Gastrocnemius medialis (tissue), 4 donors: ENCODE data around the gene HIVEP3.
A peak's percentile ranks its signal among the peaks of the same experiment; 100 is the strongest.

ENCODE experiments used
- CTCF ChIP-seq, 5 experiments: fragments of 450-650 bp in 3 of 5; fragments of 200-600 bp in 2 of 5; sonication (generic) in 2 of 5; IDR thresholded peaks in 4 of 5; conservative IDR thresholded peaks in 1 of 5; 1 replicate in 4 of 5; 2 replicates in 1 of 5; pipeline ENCODE4 v1.5.1; 2016 to 2019; ENCODE audit warnings: antibody characterized with exemption in 5 of 5, mild to moderate bottlenecking in 3 of 5, moderate library complexity in 3 of 5
- POLR2A ChIP-seq, 2 donors: fragments of 450-650 bp; IDR thresholded peaks; one replicate each; pipeline ENCODE4 v1.6.1; 2017; ENCODE audit warnings: antibody characterized with exemption in 2 of 2, mild to moderate bottlenecking in 2 of 2, moderate library complexity in 2 of 2

- TF ChIP-seq POLR2A (IDR thresholded peaks at IDR 0.05) (no peak), CTCF (IDR thresholded peaks at IDR 0.05 in 4 of 5, conservative IDR thresholded peaks at IDR 0.05 in 1 of 5) (peak; percentile 79 to 91 (median 84))
Measured at GRCh38 chr1:41573785-41574713, 344.7 kb downstream of the HIVEP3 start.
